GM11168 (cell line): ENCODE results near the gene SLC39A7.

Experiments
- in situ Hi-C: fragments of 300-500 bp; cut with MboI; formaldehyde crosslinking; loops from one replicate; pipeline ENCODE4 v1.12.0; 2022; ENCODE audit warnings: low sequenced_read_pairs; ENCODE audit not compliant: unreplicated experiment

The SLC39A7 gene

DNA sequence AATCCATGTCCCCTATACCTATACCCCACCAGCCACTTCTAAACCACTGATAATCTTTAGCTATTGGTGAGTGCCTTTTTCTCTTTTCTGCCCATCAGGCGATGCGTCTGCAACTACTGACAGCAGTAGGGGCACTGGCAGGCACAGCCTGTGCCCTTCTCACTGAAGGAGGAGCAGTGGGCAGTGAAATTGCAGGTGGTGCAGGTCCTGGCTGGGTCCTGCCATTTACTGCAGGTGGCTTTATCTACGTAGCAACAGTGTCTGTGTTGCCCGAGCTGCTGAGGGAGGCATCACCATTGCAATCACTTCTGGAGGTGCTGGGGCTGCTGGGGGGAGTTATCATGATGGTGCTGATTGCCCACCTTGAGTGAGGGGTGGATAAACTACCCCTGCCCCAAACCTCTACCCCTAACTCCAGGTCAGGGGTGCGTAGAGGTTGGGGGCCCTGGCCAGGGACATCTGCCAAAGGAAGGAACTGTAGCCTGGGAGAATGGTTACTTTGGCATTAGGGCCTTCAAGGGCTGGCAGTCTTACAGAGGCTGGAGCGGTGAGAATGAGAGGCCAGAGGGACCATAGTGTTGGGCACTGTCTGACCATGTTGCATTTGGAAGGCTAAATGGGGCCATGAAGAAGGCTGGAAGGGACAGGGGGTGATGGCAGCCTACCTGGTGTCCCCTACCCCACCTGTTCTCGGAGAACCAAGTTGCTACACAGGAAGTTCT lies 2.9 kb downstream of the SLC39A7 start:
- in situ Hi-C loops, result no loop called here

DNA sequence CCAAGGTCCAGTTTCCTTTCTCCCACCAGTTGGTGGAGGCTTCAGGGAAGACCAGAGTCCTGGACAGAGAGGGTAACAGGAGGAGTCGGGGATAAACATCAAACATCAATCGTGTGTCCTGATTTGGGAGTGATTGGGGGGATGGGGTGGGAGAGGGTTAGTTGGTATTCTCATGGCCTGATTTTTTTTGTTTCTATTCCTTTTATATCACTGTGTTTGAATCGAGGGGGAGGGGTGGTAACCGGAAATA lies 3.4 kb downstream of the SLC39A7 start:
- in situ Hi-C loops, result no loop called here

DNA sequence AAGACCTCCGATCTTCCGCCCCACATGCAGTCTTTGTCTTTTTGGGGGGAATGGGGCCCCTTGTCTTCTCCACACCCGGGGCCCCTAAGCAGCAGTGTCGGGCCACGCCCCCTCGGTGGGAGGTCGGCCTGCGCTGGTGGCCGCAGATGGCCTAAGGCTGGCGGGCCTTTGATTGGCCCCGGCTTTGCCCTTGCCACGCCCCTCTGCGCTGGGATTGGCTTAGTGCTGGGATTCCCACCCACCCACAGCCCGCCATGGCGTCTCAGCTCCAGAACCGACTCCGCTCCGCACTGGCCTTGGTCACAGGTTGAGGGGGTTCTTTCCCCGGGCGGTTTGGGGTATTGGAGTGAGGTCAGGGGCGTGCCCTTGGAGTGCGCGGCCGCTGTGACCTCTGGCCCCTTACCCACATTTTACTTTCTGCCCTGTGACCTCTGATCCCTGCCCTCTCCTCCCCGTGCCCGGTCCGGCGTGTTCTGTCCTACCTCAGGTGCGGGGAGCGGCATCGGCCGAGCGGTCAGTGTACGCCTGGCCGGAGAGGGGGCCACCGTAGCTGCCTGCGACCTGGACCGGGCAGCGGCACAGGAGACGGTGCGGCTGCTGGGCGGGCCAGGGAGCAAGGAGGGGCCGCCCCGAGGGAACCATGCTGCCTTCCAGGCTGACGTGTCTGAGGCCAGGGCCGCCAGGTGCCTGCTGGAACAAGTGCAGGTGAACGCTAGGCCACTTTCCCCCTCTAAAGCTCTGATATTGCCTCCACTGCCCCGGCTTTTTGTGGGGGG lies 3.9 kb downstream of the SLC39A7 start, which contains the start of gene HSD17B8:
HSD17B8 (plus strand) TSS at position 241 of the 776 bp plus-strand sequence; CDS start at position 255, 14 bp downstream.
- in situ Hi-C loops, result no loop called here

DNA sequence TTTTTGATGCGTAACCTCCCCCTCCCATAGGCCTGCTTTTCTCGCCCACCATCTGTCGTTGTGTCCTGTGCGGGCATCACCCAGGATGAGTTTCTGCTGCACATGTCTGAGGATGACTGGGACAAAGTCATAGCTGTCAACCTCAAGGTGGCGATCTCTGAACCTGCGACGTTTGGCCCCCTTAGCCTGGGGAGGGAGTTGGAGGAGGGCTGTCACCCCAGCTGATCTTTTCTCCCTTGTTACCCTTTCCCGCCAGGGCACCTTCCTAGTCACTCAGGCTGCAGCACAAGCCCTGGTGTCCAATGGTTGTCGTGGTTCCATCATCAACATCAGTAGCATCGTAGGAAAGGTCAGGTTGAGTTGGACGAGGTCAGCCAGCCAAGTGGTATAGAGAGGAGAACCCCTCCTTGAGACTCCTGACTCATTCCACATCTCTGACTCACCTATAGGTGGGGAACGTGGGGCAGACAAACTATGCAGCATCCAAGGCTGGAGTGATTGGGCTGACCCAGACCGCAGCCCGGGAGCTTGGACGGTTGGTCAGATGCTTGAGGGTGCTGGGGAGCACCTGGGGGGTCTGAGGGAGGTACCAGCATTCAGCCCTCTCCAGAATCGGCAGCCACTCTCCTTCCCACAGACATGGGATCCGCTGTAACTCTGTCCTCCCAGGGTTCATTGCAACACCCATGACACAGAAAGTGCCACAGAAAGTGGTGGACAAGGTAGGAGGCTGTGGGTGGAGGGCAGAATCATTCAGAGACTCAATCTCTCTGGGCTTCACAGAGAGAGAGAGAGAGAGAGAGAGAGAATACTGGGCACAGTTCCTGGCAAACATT lies 4.7 kb downstream of the SLC39A7 start:
- in situ Hi-C loops, result no loop called here

DNA sequence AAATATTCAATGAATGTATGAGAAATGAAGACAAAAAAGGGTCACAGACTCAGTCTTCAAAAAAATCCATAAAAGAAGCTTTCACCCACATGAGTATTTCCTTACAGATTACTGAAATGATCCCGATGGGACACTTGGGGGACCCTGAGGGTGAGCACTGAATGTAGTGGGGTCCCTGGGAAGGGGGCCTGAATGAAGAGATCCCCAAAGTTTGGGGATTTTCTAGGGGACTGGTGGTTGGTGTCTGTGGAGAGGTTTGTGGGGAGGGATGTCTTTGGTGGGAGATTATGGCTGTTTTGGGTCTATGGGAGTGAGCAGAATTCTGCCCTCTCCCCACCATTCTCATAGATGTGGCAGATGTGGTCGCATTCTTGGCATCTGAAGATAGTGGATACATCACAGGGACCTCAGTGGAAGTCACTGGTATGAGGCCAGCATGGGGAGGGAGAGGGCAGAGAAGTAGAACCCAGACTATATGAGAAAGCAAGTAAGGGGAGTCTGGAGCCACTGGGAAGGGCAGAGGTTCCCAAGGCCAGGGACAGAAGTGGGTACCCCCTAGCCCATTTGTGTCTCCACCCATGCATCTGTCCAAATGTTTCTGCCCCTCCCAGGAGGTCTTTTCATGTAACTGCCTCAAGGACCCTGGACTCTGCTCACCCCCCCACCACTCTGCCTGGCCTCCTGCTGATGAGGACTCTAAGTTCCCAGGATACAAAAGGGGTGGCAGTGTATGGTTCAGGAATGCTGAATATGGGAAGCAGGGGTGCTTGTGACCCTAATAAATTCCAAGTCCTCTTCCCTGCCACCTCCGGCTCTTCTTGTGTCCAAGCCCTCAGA lies 5.6 kb downstream of the SLC39A7 start:
- in situ Hi-C loops, result no loop called here

DNA sequence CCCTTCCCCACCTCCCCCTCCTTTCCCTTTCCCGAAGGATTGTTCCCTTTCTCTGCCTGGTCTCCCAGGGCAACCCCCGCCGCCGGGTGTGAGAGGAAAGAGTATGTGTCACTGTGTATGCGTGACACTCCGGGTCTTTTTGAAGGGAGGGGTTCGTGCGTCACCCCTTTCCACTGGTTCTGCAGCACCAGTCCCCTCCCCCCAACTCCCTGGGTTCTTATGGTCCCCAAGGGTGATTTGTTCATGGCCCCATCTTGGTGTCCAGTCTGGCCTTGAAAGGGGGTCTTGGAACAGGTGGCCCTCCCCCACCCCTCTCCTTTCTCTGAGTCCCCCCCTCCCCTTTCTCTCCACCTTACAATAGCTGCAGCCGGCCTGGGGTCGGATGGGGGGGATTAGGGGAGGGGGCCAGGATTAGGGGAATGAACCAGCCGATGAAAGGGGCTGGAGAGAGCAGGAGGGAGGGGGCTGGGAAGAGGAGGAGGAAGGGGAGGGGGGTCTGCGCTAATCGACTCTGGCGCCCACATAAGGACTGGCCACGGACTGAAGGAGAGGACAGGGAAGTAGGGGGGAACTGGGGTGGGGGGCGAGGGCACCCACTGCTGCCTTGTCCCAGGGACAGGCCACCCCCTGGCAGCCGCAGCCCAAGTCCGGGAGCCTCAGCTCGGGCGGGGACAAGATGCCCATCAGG lies 6.3 kb downstream of the SLC39A7 start:
- in situ Hi-C loops, result no loop called here

DNA sequence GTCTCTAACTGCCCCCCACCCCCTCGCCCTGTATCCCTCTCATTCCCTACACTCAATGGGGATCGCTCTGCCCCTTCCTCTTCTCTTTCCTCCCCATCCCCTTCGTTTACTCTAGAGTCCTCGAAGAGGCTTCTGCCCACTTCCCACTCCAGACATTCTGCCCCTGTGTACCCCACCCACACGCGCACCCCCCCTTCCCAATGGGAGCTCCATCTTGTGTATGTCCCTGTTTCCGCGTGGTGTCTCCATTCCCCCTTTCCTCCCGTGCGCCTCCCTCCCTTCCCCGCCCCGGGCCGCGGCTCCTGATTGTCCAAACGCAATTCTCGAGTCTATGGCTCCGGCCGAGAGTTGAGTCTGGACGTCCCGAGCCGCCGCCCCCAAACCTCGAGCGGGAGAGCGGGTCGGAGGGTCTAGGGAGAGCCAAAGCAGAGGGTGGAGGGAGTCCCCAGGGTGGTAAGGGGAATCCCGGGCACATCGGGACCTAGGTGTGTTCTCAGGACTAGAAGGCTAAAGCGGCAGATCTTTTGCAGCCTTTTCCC lies 7.0 kb downstream of the SLC39A7 start:
- in situ Hi-C loops, result no loop called here

DNA sequence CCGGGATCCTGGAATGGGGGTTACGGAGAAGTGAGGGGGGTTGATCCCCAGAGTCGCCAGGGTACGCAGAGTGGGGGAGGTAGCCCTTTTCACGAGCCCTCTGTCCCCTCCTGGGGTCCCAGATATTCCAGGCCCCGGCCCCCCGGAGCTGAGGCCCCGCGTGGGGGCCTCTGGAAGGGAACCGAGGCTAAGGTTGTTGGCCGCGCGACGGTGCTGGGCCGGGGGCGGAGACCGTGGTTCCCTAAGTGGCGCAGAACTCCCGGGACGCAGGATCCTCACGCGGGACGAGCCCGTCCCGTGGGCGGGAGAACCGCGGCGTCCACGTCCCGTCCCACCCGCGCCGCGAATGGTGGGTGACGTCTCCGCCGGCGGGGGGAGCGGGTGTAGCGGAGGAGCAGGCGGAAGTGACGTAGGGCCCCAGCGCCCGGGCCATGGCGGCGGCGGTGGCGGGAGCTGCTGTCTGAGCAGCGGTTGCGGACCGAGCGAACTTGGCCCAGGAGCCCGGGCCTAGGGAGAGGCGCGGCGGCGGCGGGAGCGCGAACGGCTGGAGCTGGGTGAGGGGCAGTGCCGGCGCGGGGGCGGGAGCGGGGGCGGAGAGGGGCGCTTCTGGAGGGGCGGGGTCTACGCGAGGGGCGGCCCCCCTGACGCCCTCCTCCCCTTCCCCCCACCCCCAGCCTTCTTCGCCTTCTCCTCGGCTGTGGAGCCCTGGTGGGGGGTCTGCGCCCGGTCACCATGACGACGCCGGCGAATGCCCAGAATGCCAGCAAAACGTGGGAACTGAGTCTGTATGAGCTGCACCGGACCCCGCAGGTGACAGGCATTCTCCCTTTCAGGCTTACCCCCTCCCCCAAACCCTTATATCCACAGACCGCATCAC lies 7.7 kb downstream of the SLC39A7 start, which contains the start of gene RING1:
RING1 (plus strand) TSS at position 410 of the 877 bp plus-strand sequence; CDS start at position 733, 323 bp downstream.
- in situ Hi-C loops, result no loop called here

DNA sequence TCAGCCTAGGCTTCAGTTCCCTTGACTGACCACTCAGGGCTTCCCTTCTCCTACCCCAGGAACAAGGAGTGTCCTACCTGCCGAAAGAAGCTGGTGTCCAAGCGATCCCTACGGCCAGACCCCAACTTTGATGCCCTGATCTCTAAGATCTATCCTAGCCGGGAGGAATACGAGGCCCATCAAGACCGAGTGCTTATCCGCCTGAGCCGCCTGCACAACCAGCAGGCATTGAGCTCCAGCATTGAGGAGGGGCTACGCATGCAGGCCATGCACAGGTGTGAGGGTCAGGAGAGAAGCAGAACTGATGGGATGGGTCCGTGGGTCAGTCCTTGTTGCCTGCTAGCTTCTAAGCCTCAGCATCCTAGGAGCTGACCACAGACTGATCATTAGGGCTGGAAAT lies 9.2 kb downstream of the SLC39A7 start:
- in situ Hi-C loops, result no loop called here

DNA sequence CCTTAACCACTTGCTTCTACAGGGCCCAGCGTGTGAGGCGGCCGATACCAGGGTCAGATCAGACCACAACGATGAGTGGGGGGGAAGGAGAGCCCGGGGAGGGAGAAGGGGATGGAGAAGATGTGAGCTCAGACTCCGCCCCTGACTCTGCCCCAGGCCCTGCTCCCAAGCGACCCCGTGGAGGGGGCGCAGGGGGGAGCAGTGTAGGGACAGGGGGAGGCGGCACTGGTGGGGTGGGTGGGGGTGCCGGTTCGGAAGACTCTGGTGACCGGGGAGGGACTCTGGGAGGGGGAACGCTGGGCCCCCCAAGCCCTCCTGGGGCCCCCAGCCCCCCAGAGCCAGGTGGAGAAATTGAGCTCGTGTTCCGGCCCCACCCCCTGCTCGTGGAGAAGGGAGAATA lies 10.5 kb downstream of the SLC39A7 start:
- in situ Hi-C loops, result no loop called here

DNA sequence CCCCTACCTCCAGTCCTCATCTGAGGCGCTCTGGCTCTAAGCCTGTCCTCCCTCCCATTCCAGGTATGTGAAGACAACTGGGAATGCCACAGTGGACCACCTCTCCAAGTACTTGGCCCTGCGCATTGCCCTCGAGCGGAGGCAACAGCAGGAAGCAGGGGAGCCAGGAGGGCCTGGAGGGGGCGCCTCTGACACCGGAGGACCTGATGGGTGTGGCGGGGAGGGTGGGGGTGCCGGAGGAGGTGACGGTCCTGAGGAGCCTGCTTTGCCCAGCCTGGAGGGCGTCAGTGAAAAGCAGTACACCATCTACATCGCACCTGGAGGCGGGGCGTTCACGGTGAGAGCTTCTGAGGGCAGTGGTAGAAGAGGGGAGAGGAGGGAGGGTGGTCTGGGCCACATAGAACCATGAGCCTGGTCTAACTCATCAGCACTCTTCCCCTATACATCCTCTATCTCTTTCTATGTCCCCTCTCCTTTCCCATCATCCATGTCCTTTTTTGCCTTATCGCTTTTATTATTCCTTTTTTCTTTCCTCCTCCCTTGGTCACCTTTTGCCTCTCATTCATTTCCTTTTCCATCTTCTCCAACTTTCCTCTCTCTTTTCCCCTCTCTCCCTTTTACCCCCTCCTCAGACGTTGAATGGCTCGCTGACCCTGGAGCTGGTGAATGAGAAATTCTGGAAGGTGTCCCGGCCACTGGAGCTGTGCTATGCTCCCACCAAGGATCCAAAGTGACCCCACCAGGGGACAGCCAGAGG lies 11.2 kb downstream of the SLC39A7 start:
- in situ Hi-C loops, result no loop called here

DNA sequence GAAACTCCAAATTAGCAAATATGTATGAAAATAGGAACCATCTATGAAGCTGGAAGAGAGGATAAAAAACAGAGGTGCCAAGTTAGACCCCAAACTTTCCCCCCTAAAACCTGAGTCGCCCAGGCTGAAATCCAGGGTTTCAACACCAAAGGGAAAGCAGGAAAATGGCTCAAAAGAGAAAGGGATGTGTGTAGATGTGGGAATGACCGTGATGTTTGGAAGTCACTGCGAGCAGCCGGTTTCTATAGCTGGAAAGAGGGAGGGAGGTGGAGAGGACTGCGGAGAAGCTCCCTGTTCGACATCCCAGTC lies 12.1 kb downstream of the SLC39A7 start:
- in situ Hi-C loops, result no loop called here

DNA sequence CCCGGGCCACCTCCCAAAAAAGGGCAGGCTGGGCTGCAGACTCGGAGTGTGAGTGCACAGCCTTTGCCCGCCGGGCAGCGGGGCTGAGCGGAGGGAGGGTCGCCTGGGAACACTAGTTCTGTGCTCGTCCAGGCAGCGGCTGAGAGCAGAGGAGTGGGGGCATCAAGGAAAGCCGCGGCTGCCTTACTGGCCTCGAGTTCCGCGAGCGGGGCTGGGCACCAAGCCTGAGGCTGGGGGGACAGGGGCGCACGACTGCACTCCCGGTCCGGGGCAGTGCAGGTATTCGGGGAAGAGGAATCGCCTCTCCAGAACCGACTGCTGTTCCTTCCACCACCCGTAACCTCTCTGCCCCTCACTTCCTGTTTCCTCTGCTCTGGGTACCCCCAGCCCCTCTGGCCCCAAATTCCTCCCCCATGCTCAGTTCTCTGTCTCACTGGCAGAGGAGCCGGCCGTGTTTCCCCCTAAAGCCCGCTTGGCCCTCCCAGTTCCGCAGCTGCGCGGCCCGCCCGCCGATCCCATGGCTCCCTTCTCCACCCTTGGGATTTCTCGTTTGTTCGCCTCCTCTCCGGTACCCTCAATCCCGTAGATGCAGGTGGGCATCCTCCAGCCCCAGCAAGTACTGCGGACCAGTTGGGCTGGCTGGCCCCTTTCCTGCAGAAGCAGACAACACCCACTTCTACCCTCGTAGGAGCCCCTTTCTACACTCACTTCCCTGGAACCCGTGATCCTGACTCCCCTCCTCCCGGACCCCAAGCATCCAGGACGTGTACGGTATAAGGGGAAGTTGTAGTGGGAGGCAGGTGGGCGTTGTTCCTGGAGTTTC lies 12.7 kb downstream of the SLC39A7 start:
- in situ Hi-C loops, result no loop called here

DNA sequence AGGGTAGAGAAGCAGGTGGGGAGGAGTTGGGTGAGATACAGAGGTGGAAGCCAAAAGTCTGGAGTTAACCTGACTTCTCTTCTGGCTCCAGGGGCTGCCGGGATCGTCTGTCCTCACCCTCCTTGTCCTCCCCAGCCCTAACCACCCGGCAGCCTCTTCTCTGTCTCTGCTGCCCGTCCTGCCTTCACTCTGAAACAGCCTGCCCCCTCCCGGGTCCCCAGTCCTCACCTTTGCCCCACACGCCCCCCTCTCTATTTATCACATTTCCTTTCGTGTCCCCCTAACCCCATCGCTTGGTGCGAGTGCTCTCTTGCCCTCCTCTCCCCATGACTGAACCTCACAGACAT lies 13.3 kb downstream of the SLC39A7 start:
- in situ Hi-C loops, result no loop called here

DNA sequence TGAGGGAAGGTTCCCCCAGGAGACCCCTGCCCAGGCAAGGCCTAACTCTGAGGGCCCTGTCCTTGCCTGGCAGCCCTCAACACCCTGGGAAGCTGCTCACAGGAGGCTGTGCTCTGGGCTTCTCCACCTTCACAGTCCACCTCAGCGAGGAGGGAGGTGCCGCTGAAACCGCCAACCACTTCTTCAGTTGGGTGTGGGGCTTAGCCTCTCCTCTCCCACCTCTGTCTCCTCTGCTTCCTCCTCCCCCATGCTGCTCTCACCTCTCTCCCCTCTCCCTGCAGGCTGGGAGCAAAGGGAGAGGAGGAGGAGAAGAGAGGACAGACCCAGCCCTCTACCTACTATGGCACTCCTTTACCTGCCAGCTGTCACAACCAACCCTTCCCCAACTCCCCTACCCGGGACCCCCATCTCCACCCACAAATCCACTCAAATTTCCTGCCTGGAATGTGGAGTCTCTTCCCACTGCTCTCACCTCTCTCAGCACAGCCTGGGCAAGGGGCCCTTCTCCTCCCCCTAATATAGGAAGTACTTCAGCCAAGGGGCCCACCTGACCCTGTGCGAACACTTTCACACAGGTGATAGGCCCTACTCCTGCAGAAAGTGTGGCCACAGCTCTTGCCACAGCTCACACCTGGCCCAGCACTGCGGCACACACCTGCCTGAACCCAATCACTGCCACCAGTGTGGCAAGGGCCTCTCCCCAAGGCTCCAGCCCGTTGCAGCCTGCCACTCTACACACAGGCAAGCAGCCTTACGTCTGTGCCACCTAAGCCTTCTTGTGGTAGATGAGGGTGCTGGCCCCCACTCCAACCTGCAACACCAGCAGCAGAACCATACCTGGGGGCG lies 14.8 kb downstream of the SLC39A7 start:
- in situ Hi-C loops, result no loop called here

DNA sequence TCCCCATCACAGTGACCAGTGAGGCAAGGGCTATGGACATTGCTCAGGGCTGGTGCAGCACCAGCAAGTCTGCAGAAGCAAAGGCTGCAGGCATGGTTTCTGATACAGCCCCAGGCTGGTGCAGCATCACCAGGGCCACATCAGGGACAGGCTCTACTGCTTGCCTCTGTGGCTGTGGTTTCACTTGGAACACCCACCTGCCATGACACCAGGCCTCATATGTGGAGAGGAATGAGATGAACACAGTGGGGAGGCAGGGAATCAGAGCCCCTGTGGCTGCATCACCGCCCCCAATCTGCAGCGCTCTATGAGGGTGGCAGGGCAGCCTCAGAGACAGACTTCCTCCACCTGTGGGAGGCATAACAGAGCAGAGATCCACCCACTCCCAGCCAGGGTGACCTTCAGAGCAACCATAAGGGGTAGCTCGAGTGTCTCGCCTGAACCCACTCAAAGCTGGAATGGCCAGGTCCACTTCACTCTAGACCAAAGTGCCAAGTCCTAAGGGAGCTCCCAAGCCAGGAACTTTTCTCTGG lies 15.5 kb downstream of the SLC39A7 start:
- in situ Hi-C loops, result no loop called here
